Measurements from ENCODE around the gene INPP5A. TPM values are rescaled to one million over a fixed set of nuclear protein-coding genes. Genes with fewer than 3 reads are reported as not detected.

INPP5A gene
- total RNA-seq, 1 experiment from 2014 or later, result 12.3 TPM

GRCh38 chr10:132544744-132545658, 7.4 kb downstream of the INPP5A start:
- no peaks in the 10 kb centered on the region for H3K79me2 ChIP-seq (ENCODE audit: insufficient read depth, low read length)
- ChIA-PET POLR2A (no interaction called here), CTCF (no interaction called here), RAD21 (ENCODE audit: low non-redundant PET in 1 of 2, low total read pairs in 2 of 2, uncharacterized antibody in 2 of 2, unreplicated experiment in 2 of 2) (no interaction called here)
- H2AFZ ChIP-seq (ENCODE audit: low read depth, low read length, poor library complexity, severe bottlenecking), result no peak overlapping the region
- TF ChIP-seq ZFX (IDR thresholded peaks at IDR 0.05) (no peak), SIN3A (IDR thresholded peaks at IDR 0.05; ENCODE audit: low read depth) (no peak), CTCF (IDR thresholded peaks at IDR 0.05 in 2 of 3, conservative IDR thresholded peaks at IDR 0.05 in 1 of 3; ENCODE audit: borderline replicate concordance in 1 of 3, insufficient read depth in 1 of 3, low read depth in 2 of 3, low read length in 2 of 3) (no peak), SP1 (IDR thresholded peaks at IDR 0.05; ENCODE audit: low read depth) (no peak), TCF7L2 (IDR thresholded peaks at IDR 0.05; ENCODE audit: borderline replicate concordance, extremely low read depth, insufficient read depth, insufficient read length) (no peak), CEBPB (IDR thresholded peaks at IDR 0.05; ENCODE audit: low read depth) (no peak), EGR1 (IDR thresholded peaks at IDR 0.05; ENCODE audit: low read depth) (no peak)
- H3K9ac ChIP-seq (ENCODE audit: low read length), result no peak overlapping the region
- H3K9me2 ChIP-seq (ENCODE audit: insufficient read depth), result no peaks in the 10 kb centered on the region
- intact Hi-C loops (cut with micrococcal nuclease), result no loop called here
- no peaks in the 10 kb centered on the region for H4K20me1 ChIP-seq (ENCODE audit: insufficient read depth)
- H3K4me3 ChIP-seq (replicated peaks in 1 of 2; ENCODE audit: low read depth in 1 of 2, low read length in 2 of 2), result no peak overlapping the region
- no peaks in the 10 kb centered on the region for H3K4me1 ChIP-seq (ENCODE audit: control insufficient read depth in 1 of 2, insufficient read depth in 2 of 2, low read length in 2 of 2)
- no peaks in the 10 kb centered on the region for H3K27me3 ChIP-seq (ENCODE audit: insufficient read depth, low read length)
- no peak for DNase-seq (ENCODE audit: low read depth, low spot score)
- no peaks in the 10 kb centered on the region for H3K9me3 ChIP-seq (ENCODE audit: control insufficient read depth in 1 of 2, insufficient read depth in 1 of 2, low read depth in 1 of 2, low read length in 2 of 2)
- no peaks in the 10 kb centered on the region for H3K36me3 ChIP-seq (ENCODE audit: control insufficient read depth in 1 of 2, insufficient read depth in 2 of 2, low read length in 2 of 2)
- H3K27ac ChIP-seq (ENCODE audit: low read depth, low read length), result no peak overlapping the region
- no peak for ATAC-seq
- H3K4me2 ChIP-seq (ENCODE audit: low read length), result no peak overlapping the region
- no TSS peak for BruUV-seq (replicated peaks)
